Measurements from ENCODE around the gene CACNA1E.

- TF ChIP-seq EZH2 (IDR thresholded peaks at IDR 0.05; ENCODE audit: low read depth, unreplicated experiment) = no peak
- TF ChIP-seq POLR2AphosphoS5 (IDR thresholded peaks at IDR 0.05; ENCODE audit: low read depth) = no peak
- TF ChIP-seq CTCF (conservative IDR thresholded peaks at IDR 0.05; ENCODE audit: low read depth in 2 of 2) = no peak
- TF ChIP-seq STAT1 (IDR thresholded peaks at IDR 0.05; ENCODE audit: unreplicated experiment) = no peak
Measured at GRCh38 chr1:181508486-181509165, 25.3 kb downstream of the CACNA1E start.
